Neural progenitor cell (in vitro differentiated cells): Measurements from ENCODE around the gene ATG16L1. TPM values are rescaled to one million over a fixed set of nuclear protein-coding genes. Genes with fewer than 3 reads are reported as not detected.

Experiments
- DNase-seq: peaks from one replicate; pipeline ENCODE4 v3.0.0-alpha.2; 2016; ENCODE audit warnings: low spot score
- H2AFZ ChIP-seq: fragments of 200-600 bp; sonication (generic); replicated peaks from 2 replicates; pipeline ENCODE4 v1.6.1; 2016; ENCODE audit warnings: antibody characterized with exemption
- H3F3A ChIP-seq: fragments of 200-600 bp; sonication (generic); 2 replicates; pipeline ENCODE4 v1.6.1; 2016; ENCODE audit warnings: antibody characterized with exemption, low read depth
- H3K27ac ChIP-seq: fragments of 200-600 bp; sonication (generic); 2 replicates; pipeline ENCODE4 v1.5.1; 2016; ENCODE audit warnings: mild to moderate bottlenecking
- H3K27me3 ChIP-seq: fragments of 200-600 bp; sonication (generic); 2 replicates; pipeline ENCODE4 v1.6.1; 2016; ENCODE audit warnings: mild to moderate bottlenecking, moderate library complexity
- H3K36me3 ChIP-seq: fragments of 200-600 bp; sonication (generic); 2 replicates; pipeline ENCODE4 v1.5.1; 2016
- H3K4me1 ChIP-seq: fragments of 200-600 bp; sonication (generic); 2 replicates; pipeline ENCODE4 v1.6.1; 2016; ENCODE audit warnings: mixed run types
- H3K4me2 ChIP-seq: fragments of 200-600 bp; sonication (generic); 2 replicates; pipeline ENCODE4 v1.6.1; 2016
- H3K4me3 ChIP-seq: fragments of 200-600 bp; sonication (generic); 2 replicates; pipeline ENCODE4 v1.5.1; 2016
- H3K79me2 ChIP-seq: fragments of 200-600 bp; sonication (generic); 2 replicates; pipeline ENCODE4 v1.6.1; 2016; ENCODE audit warnings: low read depth
- H3K9ac ChIP-seq: fragments of 200-600 bp; sonication (generic); 2 replicates; pipeline ENCODE4 v1.6.1; 2016
- H3K9me3 ChIP-seq: fragments of 200-600 bp; sonication (generic); 2 replicates; pipeline ENCODE4 v1.5.1; 2016; ENCODE audit warnings: low read depth
- H4K20me1 ChIP-seq: fragments of 200-600 bp; sonication (generic); 2 replicates; pipeline ENCODE4 v1.6.1; 2016; ENCODE audit warnings: low read depth
- H3K27ac Mint-ChIP-seq: 3 replicates; pipeline ENCODE4 v1.8.0; 2021; ENCODE audit warnings: mixed read lengths
- H3K27me3 Mint-ChIP-seq: 2 replicates; pipeline ENCODE4 v1.8.0; 2022; ENCODE audit warnings: low read depth, mild to moderate bottlenecking, inconsistent platforms, moderate library complexity, mixed read lengths; ENCODE audit not compliant: insufficient read depth
- H3K36me3 Mint-ChIP-seq: 3 replicates; pipeline ENCODE4 v1.8.0; 2021; ENCODE audit warnings: mixed read lengths
- H3K4me1 Mint-ChIP-seq: 3 replicates; pipeline ENCODE4 v1.8.0; 2021; ENCODE audit warnings: mixed read lengths
- H3K4me3 Mint-ChIP-seq: 3 replicates; pipeline ENCODE4 v1.8.0; 2021; ENCODE audit warnings: mild to moderate bottlenecking, moderate library complexity, mixed read lengths
- H3K9me3 Mint-ChIP-seq: 3 replicates; pipeline ENCODE4 v1.8.0; 2020; ENCODE audit warnings: mixed read lengths
- CTCF ChIP-seq: fragments of 200-600 bp; sonication (generic); IDR thresholded peaks from 2 replicates; pipeline ENCODE4 v1.5.1; 2017; ENCODE audit warnings: antibody characterized with exemption, mild to moderate bottlenecking
- EZH2 ChIP-seq: fragments of 200-600 bp; sonication (generic); IDR thresholded peaks from 2 replicates; pipeline ENCODE4 v1.6.1; 2017; ENCODE audit warnings: antibody characterized with exemption, mild to moderate bottlenecking, moderate library complexity
- EZH2phosphoT487 ChIP-seq: fragments of 200-600 bp; sonication (generic); IDR thresholded peaks from 2 replicates; pipeline ENCODE4 v1.6.1; 2017; ENCODE audit warnings: antibody characterized with exemption
- total RNA-seq: library from RNA; depleted of rRNA; stranded (reverse); fragments of >200 nt; gene quantifications from 2 replicates; pipeline ENCODE4 v1.2.3, GENCODE V29; 2015; ENCODE audit warnings: low replicate concordance

ATG16L1 gene
- total RNA-seq, 1 donor from 2014 or later = 25.3 TPM

GRCh38 chr2:233227346-233227978 lies 24.0 kb upstream of the ATG16L1 start:
- no peak overlapping the region for H3K4me3 Mint-ChIP-seq
- TF ChIP-seq EZH2phosphoT487 (no peak), EZH2 (no peak), CTCF (no peak)
- no peak overlapping the region for H3K27ac ChIP-seq
- no peak overlapping the region for H3K27ac Mint-ChIP-seq
- no peaks in the 10 kb centered on the region for H3K9me3 ChIP-seq
- no peaks in the 10 kb centered on the region for H3K27me3 ChIP-seq
- H3K9me3 Mint-ChIP-seq = no peaks in the 10 kb centered on the region
- H3K36me3 ChIP-seq = no peaks in the 10 kb centered on the region
- no peak overlapping the region for H3K4me3 ChIP-seq
- no peaks in the 10 kb centered on the region for H3K36me3 Mint-ChIP-seq
- H3F3A ChIP-seq = no peaks in the 10 kb centered on the region
- H4K20me1 ChIP-seq = no peaks in the 10 kb centered on the region
- peaks cover 8% of the 10 kb centered on the region for H3K27me3 Mint-ChIP-seq
- no peaks in the 10 kb centered on the region for H3K4me1 ChIP-seq
- H3K4me2 ChIP-seq = no peak overlapping the region
- no peak overlapping the region for H3K9ac ChIP-seq
- no peaks in the 10 kb centered on the region for H3K79me2 ChIP-seq
- H3K4me1 Mint-ChIP-seq = peaks cover 5% of the 10 kb centered on the region
- no peak overlapping the region for H2AFZ ChIP-seq
- DNase-seq = no peak

- Mint-ChIP-seq H3K36me3 (no peaks in the 10 kb centered on the region), H3K4me3 (no peak overlapping the region), H3K27me3 (peaks cover 8% of the 10 kb centered on the region), H3K27ac (no peak overlapping the region), H3K9me3 (no peaks in the 10 kb centered on the region), H3K4me1 (peaks cover 5% of the 10 kb centered on the region)
- H3K27ac ChIP-seq = no peak overlapping the region
- H2AFZ ChIP-seq = no peak overlapping the region
- H3K36me3 ChIP-seq = no peaks in the 10 kb centered on the region
- no peaks in the 10 kb centered on the region for H3K79me2 ChIP-seq
- H3F3A ChIP-seq = no peaks in the 10 kb centered on the region
- no peak overlapping the region for H3K9ac ChIP-seq
- no peaks in the 10 kb centered on the region for H3K4me1 ChIP-seq
- H4K20me1 ChIP-seq = no peaks in the 10 kb centered on the region
- no peak overlapping the region for H3K4me2 ChIP-seq
- TF ChIP-seq EZH2phosphoT487 (no peak), EZH2 (no peak), CTCF (no peak)
- no peak overlapping the region for H3K4me3 ChIP-seq
- no peaks in the 10 kb centered on the region for H3K9me3 ChIP-seq
- DNase-seq = no peak
- H3K27me3 ChIP-seq = no peaks in the 10 kb centered on the region
These were observed 23.1 kb upstream of the ATG16L1 start for GRCh38 chr2:233228376-233228775.

- DNase-seq = no peak
- Histone ChIP-seq H3K4me2 (no peak overlapping the region), H3K4me1 (no peaks in the 10 kb centered on the region), H3K79me2 (no peaks in the 10 kb centered on the region), H3F3A (no peaks in the 10 kb centered on the region), H3K9ac (no peak overlapping the region), H3K4me3 (no peak overlapping the region), H3K27me3 (no peaks in the 10 kb centered on the region), H3K36me3 (no peaks in the 10 kb centered on the region), H2AFZ (no peak overlapping the region), H4K20me1 (no peaks in the 10 kb centered on the region), H3K27ac (no peak overlapping the region), H3K9me3 (no peaks in the 10 kb centered on the region)
- H3K27me3 Mint-ChIP-seq = peaks cover 3% of the 10 kb centered on the region
- H3K36me3 Mint-ChIP-seq = no peaks in the 10 kb centered on the region
- H3K4me3 Mint-ChIP-seq = no peak overlapping the region
- no peaks in the 10 kb centered on the region for H3K4me1 Mint-ChIP-seq
- no peaks in the 10 kb centered on the region for H3K9me3 Mint-ChIP-seq
- no peak for TF ChIP-seq CTCF
- no peak for TF ChIP-seq EZH2
- no peak for TF ChIP-seq EZH2phosphoT487
- no peak overlapping the region for H3K27ac Mint-ChIP-seq
These were observed 17.7 kb upstream of the ATG16L1 start for GRCh38 chr2:233233618-233234230.
